ENCODE data around the gene ISLR.

Gene ISLR

GRCh38 chr15:74144153-74144775 is 29.2 kb upstream of the ISLR start:
- no peak for DNase-seq (ENCODE audit: low read depth in 1 of 2, low spot score in 1 of 2)
- Histone ChIP-seq H3K27ac (replicated peaks) (no peak overlapping the region), H3K27me3 (ENCODE audit: insufficient read depth, poor library complexity, severe bottlenecking) (peaks cover 24% of the 10 kb centered on the region), H3K4me3 (replicated peaks; ENCODE audit: insufficient read depth, low read length) (no peak overlapping the region)
- TF ChIP-seq CTCF (IDR thresholded peaks at IDR 0.05; ENCODE audit: insufficient read depth, low read length) (no peak), POLR2AphosphoS5 (IDR thresholded peaks at IDR 0.05; ENCODE audit: low read depth) (no peak), REST (IDR thresholded peaks at IDR 0.05; ENCODE audit: insufficient replicate concordance, low read depth) (no peak)

- Histone ChIP-seq H3K27ac (replicated peaks) (no peak overlapping the region), H3K27me3 (ENCODE audit: insufficient read depth, poor library complexity, severe bottlenecking) (peaks cover 9% of the 10 kb centered on the region), H3K4me3 (replicated peaks; ENCODE audit: insufficient read depth, low read length) (no peak overlapping the region)
- peak; percentile 70 for TF ChIP-seq REST (IDR thresholded peaks at IDR 0.05; ENCODE audit: insufficient replicate concordance, low read depth)
- TF ChIP-seq SPI1 (IDR thresholded peaks at IDR 0.05; ENCODE audit: borderline replicate concordance, low read depth) = no peak
- no peak for DNase-seq (ENCODE audit: low read depth in 1 of 2, low spot score in 1 of 2)
Observed at GRCh38 chr15:74146277-74146800, 27.2 kb upstream of the ISLR start.

- no peak overlapping the region for H3K27ac ChIP-seq (replicated peaks)
- H3K27me3 ChIP-seq (ENCODE audit: insufficient read depth, poor library complexity, severe bottlenecking) = peaks cover 6% of the 10 kb centered on the region
- TF ChIP-seq SPI1 (IDR thresholded peaks at IDR 0.05; ENCODE audit: borderline replicate concordance, low read depth) (no peak), POLR2AphosphoS5 (IDR thresholded peaks at IDR 0.05; ENCODE audit: low read depth) (no peak), GABPA (IDR thresholded peaks at IDR 0.05; ENCODE audit: low read depth) (no peak), CTCF (IDR thresholded peaks at IDR 0.05; ENCODE audit: insufficient read depth, low read length) (no peak), REST (IDR thresholded peaks at IDR 0.05; ENCODE audit: insufficient replicate concordance, low read depth) (no peak)
- no peak for DNase-seq (ENCODE audit: low read depth in 1 of 2, low spot score in 1 of 2)
- no peak overlapping the region for H3K4me3 ChIP-seq (replicated peaks; ENCODE audit: insufficient read depth, low read length)
Observed at GRCh38 chr15:74147051-74147450, 26.5 kb upstream of the ISLR start.

Data from HL-60 (cell line).